ENCODE data around the gene KRTAP5-1.
"Not testable (repeated sequence)": the region's sequence is repeated elsewhere in the genome, so short reads cannot be mapped to it uniquely, and the experiment has no call there.

KRTAP5-1 gene, protein sequence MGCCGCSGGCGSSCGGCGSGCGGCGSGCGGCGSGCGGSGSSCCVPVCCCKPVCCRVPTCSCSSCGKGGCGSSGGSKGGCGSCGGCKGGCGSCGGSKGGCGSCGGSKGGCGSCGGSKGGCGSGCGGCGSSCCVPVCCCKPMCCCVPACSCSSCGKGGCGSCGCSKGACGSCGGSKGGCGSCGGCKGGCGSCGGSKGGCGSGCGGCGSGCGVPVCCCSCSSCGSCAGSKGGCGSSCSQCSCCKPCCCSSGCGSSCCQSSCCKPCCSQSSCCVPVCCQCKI

DNA sequence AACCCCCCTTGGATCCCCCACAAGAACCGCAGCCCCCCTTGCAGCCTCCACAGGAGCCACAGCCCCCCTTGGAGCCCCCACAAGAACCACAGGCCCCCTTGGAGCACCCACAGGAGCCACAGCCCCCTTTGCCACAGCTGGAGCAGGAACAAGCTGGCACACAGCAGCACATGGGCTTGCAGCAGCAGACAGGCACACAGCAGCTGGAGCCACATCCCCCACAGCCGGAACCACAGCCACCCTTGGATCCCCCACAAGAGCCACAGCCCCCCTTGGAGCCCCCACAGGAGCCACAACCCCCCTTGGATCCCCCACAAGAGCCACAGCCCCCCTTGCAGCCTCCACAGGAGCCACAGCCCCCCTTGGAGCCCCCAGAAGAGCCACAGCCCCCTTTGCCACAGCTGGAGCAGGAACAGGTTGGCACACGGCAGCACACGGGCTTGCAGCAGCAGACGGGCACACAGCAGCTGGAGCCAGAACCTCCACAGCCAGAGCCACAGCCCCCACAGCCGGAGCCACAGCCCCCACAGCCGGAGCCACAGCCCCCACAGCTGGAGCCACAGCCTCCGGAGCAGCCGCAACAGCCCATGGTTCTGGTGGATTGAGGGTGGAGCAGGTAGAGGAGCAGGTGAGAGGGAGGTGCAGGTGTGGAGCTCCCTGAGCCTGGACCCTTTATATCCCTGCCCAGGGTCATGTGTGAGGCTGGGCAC, at the start of gene KRTAP5-1:
TSS of gene KRTAP5-1 (minus strand) at position 623 of the 710 bp plus-strand sequence. CDS start at position 589, 34 bp downstream.
- DNase-seq = not testable (repeated sequence)

DNA sequence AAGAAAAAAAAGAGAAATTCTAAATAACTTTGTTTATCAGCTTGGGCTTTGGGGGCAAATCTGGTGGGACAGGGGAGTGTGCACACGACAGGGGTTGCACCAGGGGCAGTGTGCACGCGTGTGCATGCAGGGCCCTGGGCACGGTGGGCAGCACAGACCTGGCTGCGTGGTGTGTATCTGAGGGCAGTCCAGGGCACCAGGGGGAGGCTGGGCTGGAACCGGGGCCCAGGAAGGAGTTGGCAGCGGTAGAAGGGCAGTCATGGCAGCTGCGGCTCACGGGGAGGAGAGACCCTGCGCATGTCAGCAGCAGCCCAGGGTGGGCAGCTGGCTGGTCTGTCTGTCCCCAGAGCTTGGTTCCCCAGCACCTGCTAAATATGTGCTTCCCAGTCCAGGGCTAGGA, 48.8 kb upstream of the KRTAP5-1 start:
- DNase-seq = no peak

DNA sequence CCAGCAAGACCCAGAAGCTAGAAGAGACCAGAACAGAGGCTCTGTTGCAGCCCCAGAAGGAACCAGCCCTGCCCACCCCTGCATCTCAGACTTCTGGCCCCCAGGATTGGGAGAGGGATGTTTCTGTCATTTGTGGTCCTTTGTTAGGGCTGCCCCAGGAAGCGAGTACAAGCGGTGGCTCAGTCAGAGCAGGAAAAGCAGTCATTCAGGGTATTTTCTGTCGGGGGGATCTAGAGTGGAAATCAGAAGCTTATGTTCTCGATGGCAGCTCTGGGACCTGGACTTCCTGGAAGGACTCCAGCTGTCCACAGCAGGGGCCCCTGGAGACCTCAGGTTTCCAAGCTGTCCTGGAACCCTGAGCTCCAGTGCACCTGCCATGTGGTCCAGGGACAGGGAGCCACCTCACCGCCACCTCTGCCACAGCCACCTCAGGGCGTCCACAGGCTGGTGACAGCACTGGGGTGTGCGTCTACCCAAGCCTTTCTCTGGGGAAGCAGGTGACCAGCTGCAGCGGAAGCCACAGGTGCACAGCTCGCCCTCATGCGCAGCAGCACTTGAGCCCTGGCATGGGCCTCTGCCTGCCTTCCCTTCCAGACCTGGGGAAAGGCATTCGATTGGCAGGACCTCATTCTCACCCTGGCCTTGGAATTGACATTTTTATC, 47.1 kb upstream of the KRTAP5-1 start:
- no peak for DNase-seq

DNA sequence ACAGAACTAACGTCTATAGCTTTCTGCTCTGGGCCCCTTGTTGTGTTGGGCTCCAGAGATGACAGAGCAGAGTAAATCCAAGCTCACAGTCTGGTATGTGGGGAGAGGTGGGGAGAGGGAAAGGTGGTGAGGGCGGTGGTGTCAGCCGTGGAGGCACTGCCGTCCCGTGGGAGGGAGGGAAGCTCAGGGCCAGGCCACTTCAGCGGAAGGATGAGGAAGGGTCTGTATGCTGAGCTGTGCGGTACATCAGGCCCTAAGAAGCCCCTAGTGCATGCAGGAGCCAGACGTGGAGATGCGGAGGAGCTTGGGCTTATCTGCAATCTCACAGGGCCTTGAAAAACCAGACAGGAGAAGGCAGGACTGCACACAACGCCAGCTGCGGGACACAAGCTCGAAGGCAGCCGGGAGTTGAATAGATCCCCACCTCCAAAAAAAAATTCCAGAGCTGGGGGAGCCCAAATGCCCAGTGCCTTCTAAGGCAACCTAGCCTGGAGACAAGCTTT, 46.0 kb upstream of the KRTAP5-1 start:
- no peak for DNase-seq

DNA sequence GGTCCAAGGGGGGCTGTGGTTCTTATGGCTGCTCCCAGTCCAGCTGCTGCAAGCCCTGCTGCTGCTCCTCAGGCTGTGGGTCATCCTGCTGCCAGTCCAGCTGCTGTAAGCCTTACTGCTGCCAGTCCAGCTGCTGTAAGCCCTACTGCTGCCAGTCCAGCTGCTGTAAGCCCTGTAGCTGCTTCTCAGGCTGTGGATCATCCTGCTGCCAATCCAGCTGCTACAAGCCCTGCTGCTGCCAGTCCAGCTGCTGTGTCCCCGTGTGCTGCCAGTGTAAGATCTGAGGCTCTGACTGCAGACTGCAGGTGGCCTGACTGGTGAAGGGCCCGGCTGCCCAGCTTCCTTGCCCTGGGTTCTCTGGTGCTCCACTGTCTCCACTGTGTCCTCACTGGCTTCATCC, 45.2 kb upstream of the KRTAP5-1 start:
- DNase-seq = no peak

DNA sequence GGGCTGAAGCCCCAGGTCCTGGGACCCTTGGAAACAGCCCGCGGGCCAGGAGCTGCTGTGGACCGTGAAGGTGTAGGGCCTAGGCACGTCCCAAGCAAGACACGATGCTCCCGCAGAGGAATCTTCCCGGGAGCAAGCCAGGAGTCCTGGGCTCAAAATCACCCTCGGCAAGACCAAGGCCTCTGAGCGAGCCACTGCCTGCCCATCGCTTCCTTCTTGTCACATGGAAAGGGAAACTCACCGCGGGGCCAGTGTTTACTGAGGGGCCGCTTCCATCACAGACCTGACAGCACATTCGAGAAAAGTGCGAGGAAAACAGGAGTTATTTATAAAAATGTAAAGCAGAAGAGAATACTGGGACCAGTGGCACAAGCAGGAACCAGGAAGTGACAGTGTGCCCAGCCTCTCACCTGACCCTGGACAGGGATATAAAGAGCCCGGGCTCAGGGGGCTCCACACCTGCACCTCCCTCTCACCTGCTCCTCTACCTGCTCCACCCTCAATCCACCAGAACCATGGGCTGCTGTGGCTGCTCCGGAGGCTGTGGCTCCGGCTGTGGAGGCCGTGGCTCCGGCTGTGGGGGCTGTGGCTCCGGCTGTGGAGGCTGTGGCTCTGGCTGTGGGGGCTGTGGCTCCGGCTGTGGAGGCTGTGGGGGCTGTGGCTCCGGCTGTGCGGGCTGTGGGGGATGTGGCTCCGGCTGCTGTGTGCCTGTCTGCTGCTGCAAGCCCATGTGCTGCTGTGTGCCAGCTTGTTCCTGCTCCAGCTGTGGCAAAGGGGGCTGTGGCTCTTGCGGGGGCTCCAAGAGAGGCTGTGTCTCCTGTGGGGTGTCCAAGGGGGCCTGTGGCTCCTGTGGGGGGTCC, 44.5 kb upstream of the KRTAP5-1 start, which contains the start of gene KRTAP5-5:
TSS of gene KRTAP5-5 (plus strand) at position 450 of the 860 bp plus-strand sequence. CDS start at position 516, 66 bp downstream.
- no peak for DNase-seq

DNA sequence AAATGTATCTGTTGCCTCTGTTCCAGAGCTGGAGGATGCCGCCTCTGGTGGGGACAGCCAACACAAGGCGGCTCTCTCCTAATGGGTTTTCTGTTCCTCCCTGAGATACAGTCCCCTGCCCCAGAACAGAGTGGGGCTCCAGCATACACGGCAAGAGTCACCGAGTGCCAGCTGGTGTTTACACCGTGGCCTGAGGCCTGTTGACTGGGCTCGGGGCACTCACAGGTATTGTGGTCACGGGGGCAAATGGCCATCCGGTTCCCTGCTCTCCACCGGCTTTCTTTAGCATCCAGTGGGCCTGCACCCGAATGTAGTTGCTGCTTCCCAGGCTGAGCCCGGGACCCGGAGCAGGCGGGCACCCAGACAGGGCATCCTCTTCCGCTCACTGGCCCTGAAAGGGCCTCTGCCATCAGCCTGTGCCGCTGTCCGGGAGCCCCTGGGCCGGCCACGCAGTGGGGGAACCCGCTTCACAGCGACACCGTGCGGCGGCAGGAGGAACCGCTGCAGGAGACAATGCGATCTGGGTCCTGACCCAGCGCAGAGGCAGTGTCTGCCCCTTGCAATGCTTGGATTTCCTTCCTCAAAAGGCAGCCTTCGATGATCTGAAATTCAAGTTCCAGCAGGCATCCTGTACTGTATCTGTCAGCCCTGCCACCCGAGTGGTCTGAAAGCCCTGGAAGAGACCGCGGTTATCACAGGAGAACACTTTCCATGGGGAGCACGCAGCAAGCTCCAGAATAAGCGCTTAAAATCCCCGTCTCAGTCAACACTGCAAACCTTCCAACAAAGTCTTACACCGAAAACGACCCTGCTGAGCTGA, 43.6 kb upstream of the KRTAP5-1 start:
- peak; percentile 41 to 70 for DNase-seq

DNA sequence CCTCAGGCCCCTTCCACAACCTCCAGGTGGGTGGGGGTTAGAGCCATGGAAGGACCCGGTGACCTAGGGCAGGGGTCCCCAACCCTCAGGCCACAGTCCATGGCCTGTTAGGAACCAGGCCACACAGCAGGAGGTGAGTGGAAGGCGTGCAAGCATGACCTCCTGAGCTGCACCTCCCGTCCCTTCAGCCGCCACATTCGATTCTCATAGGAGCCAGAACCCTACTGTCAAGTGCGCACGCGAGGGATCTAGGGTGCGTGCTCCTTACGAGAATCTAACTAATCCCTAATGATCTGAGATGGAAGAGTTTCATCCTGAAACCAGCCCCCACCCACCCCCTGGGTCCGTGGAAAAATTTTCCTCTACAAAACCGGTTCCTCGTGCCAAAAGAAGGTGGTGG, 40.5 kb upstream of the KRTAP5-1 start:
- DNase-seq = no peak

DNA sequence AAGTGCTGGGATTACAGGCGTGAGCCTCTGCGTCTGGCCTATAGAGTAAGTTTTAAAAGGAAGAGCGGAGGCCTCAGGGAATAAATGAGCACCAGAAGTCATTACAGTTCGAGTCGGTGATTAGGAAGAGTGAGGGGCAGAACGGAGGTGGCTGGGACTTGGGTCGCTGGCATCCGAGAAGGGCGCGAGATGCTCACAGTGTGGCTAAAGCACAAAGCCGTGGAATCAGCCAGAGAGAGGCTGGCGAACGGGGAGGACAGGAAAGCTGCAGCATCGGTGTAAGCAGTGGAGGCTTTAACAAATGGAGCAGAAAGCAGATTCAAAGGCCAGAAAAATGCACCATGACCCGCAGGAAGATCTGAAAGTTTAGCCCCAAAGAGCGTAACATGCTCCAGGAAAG, 39.5 kb upstream of the KRTAP5-1 start:
- no peak for DNase-seq

DNA sequence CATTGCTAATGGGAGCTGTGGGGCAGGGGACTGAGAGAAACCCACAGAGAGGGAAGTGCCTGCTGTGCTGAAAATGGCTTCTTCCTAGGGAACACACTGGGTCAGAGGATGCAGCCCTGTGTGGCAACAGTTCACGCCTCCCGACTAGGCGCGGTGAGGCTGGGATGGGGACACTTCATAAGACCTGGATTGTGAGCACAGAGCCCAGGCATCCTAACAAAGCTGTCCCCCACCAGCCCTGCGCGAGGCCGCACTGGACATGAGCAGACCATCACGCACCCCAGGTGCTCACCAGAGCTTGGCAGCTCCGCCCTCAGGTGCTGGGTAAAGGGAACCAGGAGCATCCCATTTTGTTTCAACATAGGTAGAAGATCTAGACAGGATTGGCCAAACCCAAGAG, 38.6 kb upstream of the KRTAP5-1 start:
- no peak for DNase-seq

DNA sequence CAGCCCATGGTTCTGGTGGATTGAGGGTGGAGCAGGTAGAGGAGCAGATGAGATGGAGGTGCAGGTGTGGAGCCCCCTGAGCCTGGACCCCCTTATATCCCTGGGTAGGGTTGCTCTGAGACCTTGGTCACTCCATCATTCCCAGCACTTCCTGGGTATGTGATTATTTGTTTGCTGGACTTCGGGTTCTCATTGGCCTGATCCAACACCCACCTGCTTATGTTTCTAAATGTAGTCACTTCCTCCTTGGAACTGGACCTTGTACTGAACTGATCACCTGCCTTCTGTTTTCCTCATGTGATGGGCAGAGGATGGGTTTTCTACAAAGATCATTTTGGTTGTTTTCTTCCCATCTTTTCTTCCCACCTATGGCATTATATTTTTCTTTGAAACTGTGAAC, 37.0 kb upstream of the KRTAP5-1 start, which contains the start of gene KRTAP5-4:
TSS of gene KRTAP5-4 (minus strand) at position 53 of the 400 bp plus-strand sequence. CDS start at position 8, 45 bp downstream.
- no peak for DNase-seq

DNA sequence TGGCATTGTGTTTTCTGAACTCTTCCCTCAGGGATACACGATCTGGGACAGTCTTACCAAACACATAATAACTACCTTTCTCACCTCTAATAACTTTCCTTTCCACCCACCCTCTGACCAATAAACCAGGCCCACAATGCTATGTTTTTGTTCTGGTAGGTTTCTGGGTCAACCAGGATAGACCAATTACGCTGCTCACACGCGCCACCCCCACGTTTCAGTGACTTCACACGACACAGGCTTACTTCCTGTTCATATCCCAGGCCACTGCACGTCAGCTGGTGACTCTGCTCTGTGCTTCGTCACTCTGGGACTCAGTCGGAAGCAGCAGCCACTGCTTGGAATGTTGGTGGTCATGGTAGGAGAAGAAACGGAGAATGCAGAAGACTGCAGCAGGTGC, 34.4 kb upstream of the KRTAP5-1 start:
- DNase-seq = peak in 1 of 2 donors; percentile 51

DNA sequence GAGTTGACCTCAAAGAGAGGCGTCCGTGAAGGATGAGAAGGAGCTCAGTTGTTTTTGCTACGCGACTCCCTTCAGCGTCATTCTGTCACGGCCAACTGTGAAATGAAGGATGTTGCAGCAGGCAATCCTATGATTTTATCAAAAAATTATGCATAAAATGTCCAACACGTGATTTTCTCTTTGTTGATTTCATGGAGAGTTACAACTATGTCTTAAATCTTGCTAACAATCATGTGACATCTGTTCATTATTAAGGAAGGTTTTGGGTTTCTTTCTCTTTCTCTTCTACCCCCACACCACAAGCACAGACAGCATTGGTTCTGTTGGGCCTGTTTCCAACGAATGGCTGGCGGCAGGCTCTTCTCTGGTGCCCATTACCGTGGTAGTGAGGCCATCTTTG, 33.1 kb upstream of the KRTAP5-1 start:
- no peak for DNase-seq

DNA sequence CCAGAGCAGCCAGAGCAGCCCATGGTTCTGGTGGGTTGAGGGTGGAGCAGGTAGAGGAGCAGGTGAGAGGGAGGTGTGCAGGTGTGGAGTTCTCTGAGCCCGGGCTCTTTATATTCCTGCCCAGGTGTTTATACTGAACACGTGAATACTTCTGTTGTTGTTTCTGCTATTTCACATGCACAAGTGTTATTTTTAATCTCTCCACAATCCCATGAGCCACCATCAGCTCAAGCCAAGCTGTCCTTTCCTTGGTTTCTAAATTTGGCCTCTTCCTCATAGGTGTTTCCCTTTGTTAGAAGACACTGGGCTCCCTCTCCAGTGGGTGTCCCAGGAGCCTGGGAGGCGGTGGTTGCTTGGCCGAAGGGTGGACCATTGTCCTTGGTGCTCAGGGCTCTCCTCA, 23.3 kb upstream of the KRTAP5-1 start, which contains the start of gene KRTAP5-3:
TSS of gene KRTAP5-3 (minus strand) at position 101 of the 400 bp plus-strand sequence. CDS start at position 23, 78 bp downstream.
- no peak for DNase-seq

DNA sequence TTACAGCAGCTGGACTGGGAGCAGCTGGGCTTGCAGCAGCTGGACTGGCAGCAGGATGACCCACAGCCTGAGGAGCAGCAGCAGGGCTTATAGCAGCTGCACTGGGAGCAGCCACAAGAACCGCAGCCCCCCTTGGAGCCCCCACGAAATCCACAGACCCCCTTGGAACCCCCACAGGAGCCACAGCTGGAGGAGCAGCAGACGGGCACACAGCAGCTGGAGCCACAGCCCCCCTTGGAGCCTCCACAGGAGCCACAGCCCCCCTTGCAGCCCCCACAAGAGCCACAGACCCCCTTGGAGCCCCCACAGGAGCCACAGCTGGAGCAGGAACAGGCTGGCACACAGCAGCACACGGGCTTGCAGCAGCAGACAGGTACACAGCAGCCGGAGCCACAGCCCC, 22.8 kb upstream of the KRTAP5-1 start:
- DNase-seq = not testable (repeated sequence)

DNA sequence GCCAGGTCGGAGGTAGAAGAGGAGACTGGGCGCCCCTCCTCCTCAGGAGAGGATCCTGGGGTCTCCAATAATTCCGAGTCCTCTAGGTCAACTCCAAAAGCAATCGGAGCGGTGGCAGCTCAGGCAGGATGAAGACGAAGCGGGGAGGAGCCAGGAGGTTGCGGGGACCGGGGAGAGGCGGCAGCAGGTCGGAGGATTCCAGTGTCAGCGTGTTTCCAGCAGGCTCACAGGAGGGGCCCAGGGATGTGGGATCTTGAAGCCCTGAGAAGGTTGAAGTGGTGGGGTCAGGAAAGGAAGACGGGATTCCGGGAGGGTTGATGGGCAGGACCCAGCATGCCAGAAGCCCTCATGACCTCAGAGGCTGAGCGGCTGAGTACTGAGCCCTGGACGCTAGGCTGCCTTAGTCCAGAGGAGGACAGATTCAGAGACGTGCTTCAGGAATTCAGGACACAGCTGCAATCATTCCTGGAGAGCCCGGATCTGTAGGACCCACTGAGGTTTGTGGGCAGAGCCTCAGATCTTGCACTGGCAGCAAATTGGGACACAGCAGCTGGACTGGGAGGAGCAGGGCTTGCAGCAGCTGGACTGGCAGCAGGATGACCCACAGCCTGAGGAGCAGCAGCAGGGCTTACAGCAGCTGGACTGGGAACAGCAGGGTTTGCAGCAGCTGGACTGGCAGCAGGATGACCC, 22.2 kb upstream of the KRTAP5-1 start:
- DNase-seq = not testable (repeated sequence)

DNA sequence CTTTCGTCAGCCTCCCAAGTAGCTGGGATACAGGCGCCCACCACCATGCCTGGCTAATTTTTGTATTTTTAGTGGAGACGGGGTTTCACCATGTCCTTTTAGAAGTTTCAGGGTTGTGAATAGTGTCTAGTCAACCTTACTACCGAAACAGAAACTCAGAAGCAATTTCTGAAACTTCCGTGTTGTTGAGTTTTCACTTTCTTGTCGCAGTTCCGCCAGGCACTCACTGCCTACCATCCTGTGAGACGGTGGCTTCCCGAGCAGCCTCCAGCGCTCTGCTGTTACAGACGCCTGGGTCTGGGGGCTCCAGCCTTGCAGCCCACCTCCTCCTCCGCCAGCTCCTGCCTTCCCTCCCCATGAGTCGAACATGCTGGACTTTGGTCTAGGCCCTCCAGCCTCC, 20.8 kb upstream of the KRTAP5-1 start:
- DNase-seq = peak in 1 of 2 donors; percentile 48

DNA sequence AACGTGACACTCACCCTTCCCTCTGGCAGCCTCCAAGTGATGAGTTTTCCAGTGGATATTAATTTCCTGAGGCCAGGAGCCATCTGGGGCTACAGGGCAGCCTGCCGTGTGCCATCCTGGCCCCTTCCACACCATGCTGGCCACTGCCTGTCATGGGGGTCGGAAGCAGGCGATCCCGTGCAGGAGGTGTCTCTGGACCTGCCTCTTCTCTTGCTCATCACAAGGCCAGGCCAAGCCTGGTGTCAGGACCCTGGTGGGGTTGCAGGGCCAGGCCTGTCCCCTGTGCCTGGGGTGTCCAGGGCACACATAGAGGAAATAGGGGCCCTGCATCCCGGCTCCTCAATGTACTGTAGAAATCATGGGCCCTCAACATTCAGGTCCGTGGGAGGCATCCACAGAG, 19.6 kb upstream of the KRTAP5-1 start:
- no peak for DNase-seq

DNA sequence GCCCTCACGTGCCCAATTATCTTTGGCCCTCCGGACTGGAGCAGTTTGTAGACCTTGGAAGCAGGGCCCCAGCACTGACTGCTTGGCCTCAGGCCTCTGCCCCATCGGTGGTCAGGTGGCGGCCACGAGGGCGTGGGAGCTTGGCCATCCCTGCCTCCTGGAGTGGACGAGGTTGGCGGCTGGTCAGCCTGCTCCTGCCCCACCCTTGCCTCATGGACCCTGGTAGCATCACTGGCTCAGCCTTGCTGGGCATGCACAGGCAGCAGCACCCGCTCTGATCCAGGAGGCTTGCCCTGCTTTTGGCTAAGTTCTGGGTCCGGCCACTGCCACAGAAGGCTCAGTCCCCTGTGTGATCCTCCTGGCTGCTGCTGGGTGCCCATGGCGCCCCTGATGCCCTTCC, 19.1 kb upstream of the KRTAP5-1 start:
- DNase-seq = no peak

DNA sequence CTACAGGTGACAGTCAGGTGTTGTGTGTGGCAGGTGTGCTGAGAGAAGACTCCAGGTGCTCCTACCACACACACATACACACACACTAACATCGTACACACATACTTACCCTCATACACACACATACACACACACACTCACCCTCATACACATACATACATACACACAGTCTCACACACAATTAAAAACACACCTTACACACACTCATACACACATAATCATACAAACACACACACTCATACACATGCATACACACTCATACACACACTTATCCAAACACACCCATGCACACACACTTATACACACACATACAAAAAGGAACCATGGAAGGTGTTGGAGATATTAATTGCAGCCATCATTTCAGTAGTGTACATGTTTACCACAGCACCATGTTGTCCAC, 18.5 kb upstream of the KRTAP5-1 start:
- no peak for DNase-seq

DNA sequence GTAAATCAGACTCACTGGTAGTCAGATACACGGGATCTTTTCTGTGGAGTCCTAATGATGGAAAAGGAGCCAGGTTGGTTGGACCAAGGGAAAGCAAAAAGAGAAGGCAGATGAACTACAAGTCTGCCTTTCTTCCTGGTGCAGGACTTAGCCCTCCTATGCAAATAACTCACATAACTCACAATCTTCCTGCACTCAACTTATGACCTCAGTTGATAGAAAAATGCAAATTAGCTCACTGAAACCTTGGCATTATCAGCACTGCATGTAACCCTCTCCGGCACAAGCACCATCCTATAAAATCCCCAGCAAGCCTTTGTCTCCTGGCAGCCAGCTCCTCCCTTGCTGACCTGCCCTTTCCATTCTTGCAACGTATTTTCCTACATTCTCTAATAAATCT, 16.6 kb upstream of the KRTAP5-1 start:
- DNase-seq = not testable (repeated sequence)

Data from CD4-positive, alpha-beta T cell treated with Interferon alpha-2 for 1 hour (primary cell).